ENCODE measurements around the gene AMN1.
"Not testable (repeated sequence)": the region's sequence is repeated elsewhere in the genome, so short reads cannot be mapped to it uniquely, and the experiment has no call there.

The AMN1 gene

DNA sequence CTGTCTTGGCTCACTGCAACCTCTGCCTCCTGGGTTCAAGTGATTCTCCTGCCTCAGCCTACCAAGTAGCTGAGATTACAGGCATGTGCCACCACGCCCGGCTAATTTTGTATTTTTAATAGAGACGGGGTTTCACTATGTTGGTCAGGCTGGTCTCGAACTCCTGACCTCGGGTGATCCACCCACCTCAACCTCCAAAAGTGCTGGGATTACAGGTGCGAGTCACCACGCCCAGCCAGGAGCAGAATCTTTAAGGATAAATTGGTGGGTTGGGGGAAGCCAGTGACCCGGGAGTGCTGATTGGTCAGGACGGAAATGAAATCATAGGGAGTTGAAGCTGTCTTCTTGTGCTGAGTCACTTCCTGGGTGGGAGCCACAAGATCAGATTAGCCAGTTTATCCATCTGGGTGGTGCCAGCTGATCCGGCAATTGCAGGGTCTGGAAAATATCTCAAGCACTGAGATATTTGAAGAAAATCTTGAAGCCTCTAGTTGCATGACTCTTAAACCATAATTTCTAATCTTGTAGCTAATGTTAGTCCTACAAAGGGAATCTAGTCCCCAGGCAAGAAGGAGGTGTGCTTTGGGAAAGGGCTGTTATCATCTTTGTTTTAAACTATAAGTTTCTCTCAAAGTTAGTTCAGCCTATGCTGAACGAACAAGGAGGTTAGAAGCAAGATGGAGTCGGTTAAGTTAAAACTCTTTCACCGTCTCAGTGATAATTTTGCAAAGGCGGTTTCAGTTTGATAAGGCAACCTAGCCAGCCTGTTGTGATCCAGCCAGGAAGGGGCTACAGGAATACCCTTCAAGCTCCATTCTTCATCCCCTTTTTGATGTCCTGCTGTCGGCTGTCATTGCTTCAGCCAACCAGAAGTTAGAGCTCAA is 5.0 kb upstream of the AMN1 start:
- DNase-seq (ENCODE audit: low spot score), result peak; percentile 32

GRCh38 chr12:31732926-31733548 is 4.2 kb upstream of the AMN1 start:
- no peak for DNase-seq (ENCODE audit: low spot score)

DNA sequence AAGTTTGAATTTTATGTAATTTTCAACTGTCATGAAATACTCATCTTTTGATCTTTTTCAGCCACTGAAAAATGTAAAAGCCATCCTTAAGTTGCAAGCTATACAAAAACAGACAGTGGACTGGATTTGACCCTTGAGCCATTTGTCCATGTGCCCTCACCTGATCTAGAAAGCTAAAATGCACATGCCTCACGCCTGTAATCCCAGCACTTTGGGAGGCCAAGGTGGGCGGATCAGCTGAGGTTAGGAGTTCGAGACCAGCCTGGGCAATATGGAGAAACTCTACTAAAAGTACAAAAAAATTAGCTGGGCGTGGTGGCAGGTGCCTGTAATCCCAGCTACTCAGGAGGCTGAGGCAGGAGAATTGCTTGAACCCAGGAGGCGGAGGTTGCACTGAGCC is 2.4 kb upstream of the AMN1 start:
- not testable (repeated sequence) for DNase-seq (ENCODE audit: low spot score)

- no peak for DNase-seq (ENCODE audit: low spot score)
These were observed 884 bp upstream of the AMN1 start for GRCh38 chr12:31729705-31730104.

- DNase-seq (ENCODE audit: low spot score), result no peak
These were observed 418 bp downstream of the AMN1 start for GRCh38 chr12:31728289-31728916.

DNA sequence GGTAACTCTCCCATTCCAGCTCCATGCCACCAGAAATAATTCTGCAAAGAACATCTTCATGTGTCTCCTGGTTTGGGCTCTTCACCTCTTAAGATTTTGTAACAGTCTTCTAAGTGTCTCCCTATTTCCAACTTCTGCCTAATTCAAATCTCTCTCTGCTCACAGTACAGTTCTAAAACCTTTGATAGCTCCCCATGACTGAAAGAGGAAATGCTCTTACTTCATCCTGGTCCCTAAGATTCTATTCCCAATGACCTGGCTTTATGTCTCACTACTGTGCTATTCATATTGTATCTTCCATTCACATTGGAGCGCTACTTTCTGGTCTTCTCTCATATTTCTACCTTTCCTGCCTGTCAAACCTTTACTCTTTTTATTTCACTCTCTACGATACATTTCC is 1.6 kb downstream of the AMN1 start:
- no peak for DNase-seq (ENCODE audit: low spot score)

GRCh38 chr12:31726575-31726974 is 2.2 kb downstream of the AMN1 start:
- DNase-seq (ENCODE audit: low spot score), result no peak

- no peak for DNase-seq (ENCODE audit: low spot score)
These were observed 4.3 kb downstream of the AMN1 start for GRCh38 chr12:31724557-31724956.

- DNase-seq (ENCODE audit: low spot score), result no peak
These were observed 6.2 kb downstream of the AMN1 start for GRCh38 chr12:31722580-31722979.

- not testable (repeated sequence) for DNase-seq (ENCODE audit: low spot score)
These were observed 10.2 kb downstream of the AMN1 start for GRCh38 chr12:31718542-31719198.

DNA sequence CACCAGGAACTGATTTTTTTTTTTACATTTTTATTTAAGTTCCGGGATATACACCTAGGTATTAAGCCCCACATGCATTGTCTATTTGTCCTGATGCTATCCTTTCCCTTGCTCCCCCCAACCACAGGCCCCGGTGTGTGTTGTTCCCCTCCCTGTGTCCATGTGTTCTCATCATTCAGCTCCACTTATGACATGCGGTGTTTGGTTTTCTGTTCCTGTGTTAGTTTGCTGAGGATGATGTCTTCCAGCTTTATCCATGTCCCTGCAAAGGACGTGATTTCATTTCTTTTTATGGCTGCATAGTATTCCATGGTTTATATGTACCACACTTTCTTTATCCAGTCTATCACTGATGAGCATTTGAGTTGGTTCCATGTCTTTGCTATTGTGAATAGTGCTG is 11.8 kb downstream of the AMN1 start:
- not testable (repeated sequence) for DNase-seq (ENCODE audit: low spot score)

GRCh38 chr12:31715283-31715825 is 13.5 kb downstream of the AMN1 start:
- no peak for DNase-seq (ENCODE audit: low spot score)

GRCh38 chr12:31714406-31715271 is 14.2 kb downstream of the AMN1 start:
- DNase-seq (ENCODE audit: low spot score), result no peak

DNA sequence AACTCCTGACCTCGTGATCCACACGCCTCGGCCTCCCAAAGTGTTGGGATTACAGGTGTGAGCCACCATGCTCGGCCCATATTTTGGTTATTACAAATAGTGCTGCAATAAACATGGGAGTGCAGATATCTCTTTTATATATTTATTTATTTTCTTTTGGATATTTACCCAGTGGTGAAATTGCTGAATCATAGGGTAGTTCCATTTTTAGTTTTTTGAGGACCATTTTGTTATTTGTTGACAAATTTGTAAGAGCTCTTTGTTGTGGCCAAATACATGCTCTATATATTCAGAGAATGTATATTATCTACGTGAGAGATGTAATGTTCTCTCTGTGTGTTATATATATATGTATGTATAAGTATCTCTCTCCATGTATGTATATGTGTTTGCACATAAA is 15.9 kb downstream of the AMN1 start:
- no peak for DNase-seq (ENCODE audit: low spot score)

GRCh38 chr12:31710021-31710818 is 18.6 kb downstream of the AMN1 start:
- no peak for DNase-seq (ENCODE audit: low spot score)

DNA sequence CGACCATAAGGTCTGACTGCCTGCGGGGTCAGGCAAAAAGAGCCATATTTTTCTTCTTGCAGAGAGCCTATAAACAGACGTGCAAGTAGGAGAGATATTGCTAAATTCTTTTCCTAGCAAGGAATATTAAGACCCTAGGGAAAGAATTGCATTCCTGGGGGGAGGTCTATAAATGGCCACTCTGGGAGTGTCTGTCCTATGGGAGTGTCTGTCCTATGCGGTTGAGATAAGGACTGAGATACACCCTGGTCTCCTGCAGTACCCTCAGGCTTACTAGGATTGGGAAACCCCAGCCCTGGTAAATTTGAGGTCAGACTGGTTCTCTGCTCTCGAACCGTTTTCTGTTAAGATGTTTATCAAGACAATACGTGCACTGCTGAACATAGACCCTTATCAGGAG is 20.7 kb downstream of the AMN1 start:
- not testable (repeated sequence) for DNase-seq (ENCODE audit: low spot score)

- DNase-seq (ENCODE audit: low spot score), result no peak
These were observed 23.2 kb downstream of the AMN1 start for GRCh38 chr12:31705621-31706020.

DNA sequence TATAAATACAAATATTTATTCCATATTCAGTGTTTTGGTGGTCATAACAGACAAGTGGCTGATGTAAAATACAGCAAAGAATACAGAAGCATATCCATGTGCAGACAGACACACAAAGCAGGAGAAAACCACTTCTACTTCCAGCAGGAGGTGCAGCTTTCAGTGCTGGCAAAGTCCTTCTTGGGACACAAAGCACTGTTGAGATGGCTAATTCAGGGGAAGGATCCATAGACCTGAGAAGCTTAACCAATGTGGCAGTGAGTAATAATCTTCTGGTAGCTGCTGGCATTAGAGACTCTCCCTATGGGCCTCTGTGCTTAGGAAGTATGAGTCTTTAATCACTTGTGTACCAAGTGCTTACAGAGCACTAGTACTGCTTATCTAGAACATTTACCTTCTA is 26.8 kb downstream of the AMN1 start:
- DNase-seq (ENCODE audit: low spot score), result no peak

DNA sequence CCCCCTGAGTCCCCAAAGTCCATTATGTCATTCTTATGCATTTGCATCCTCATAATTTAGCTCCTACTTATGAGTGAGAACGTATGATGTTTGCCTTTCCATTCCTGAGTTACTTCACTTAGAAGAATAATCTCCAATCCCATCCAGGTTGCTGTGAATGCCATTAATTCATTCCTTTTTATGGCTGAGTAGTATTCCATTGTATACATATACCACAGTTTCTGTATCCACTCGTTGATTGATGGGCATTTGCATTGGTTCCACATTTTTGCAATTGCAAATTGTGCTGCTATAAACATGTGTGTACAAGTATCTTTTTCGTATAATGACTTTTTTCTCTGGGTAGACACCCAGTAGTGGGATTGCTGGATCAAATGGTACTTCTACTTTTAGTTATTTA is 38.9 kb downstream of the AMN1 start:
- not testable (repeated sequence) for DNase-seq (ENCODE audit: low spot score)

GRCh38 chr12:31687101-31687527 is 41.7 kb downstream of the AMN1 start:
- DNase-seq (ENCODE audit: low spot score), result no peak
